SKM-1 (cell line): Measurements from ENCODE around the gene ACBD6.
"Not testable (repeated sequence)": the region's sequence is repeated elsewhere in the genome, so short reads cannot be mapped to it uniquely, and the experiment has no call there.

Experiments used
- DNase-seq: peaks from one replicate; lab custom pipeline; 2025; ENCODE audit not compliant: unreplicated experiment; lab: John Stamatoyannopoulos, UW

Gene ACBD6

GRCh38 chr1:180497826-180498225 is 4.6 kb downstream of the ACBD6 start:
- no peak for DNase-seq

- no peak for DNase-seq
These were observed 8.0 kb downstream of the ACBD6 start for GRCh38 chr1:180494370-180494769.

- no peak for DNase-seq
These were observed 12.4 kb downstream of the ACBD6 start for GRCh38 chr1:180489976-180490375.

- no peak for DNase-seq
These were observed 13.1 kb downstream of the ACBD6 start for GRCh38 chr1:180489313-180489712.

GRCh38 chr1:180488661-180489060 is 13.7 kb downstream of the ACBD6 start:
- DNase-seq: no peak

- no peak for DNase-seq
These were observed 16.3 kb downstream of the ACBD6 start for GRCh38 chr1:180486092-180486491.

GRCh38 chr1:180484490-180484889 is 17.9 kb downstream of the ACBD6 start:
- no peak for DNase-seq

- DNase-seq: peak; percentile 75
These were observed 19.7 kb downstream of the ACBD6 start for GRCh38 chr1:180482425-180483275.

- no peak for DNase-seq
These were observed 32.3 kb downstream of the ACBD6 start for GRCh38 chr1:180470031-180470430.

- no peak for DNase-seq
These were observed 34.1 kb downstream of the ACBD6 start for GRCh38 chr1:180468311-180468710.

GRCh38 chr1:180462102-180462501 is 40.3 kb downstream of the ACBD6 start:
- DNase-seq: no peak

- not testable (repeated sequence) for DNase-seq
These were observed 40.7 kb downstream of the ACBD6 start for GRCh38 chr1:180461682-180462081.

GRCh38 chr1:180458807-180459206 is 43.6 kb downstream of the ACBD6 start:
- no peak for DNase-seq

- no peak for DNase-seq
These were observed 46.2 kb downstream of the ACBD6 start for GRCh38 chr1:180456191-180456590.

GRCh38 chr1:180451504-180451903 is 50.9 kb downstream of the ACBD6 start:
- no peak for DNase-seq

- DNase-seq: no peak
These were observed 57.9 kb downstream of the ACBD6 start for GRCh38 chr1:180444522-180444921.

GRCh38 chr1:180440335-180440734 is 62.0 kb downstream of the ACBD6 start:
- no peak for DNase-seq

- no peak for DNase-seq
These were observed 66.8 kb downstream of the ACBD6 start for GRCh38 chr1:180435566-180435965.

GRCh38 chr1:180433873-180434272 is 68.5 kb downstream of the ACBD6 start:
- no peak for DNase-seq

- no peak for DNase-seq
These were observed 70.7 kb downstream of the ACBD6 start for GRCh38 chr1:180431683-180432082.

GRCh38 chr1:180428782-180429695 is 73.3 kb downstream of the ACBD6 start:
- peak; percentile 60 for DNase-seq

GRCh38 chr1:180425952-180426351 is 76.4 kb downstream of the ACBD6 start:
- no peak for DNase-seq
